HG03378 (cell line): ENCODE results near the gene USP43.
"Not testable (repeated sequence)": the region's sequence is repeated elsewhere in the genome, so short reads cannot be mapped to it uniquely, and the experiment has no call there.

Experiments
- ATAC-seq: cut with Tn5 transposase; IDR thresholded peaks from one replicate; pipeline ENCODE4 v1.9.1; 2021; ENCODE audit warnings: mild to moderate bottlenecking, moderate library complexity; ENCODE audit not compliant: unreplicated experiment

The USP43 gene

GRCh38 chr17:9644910-9645751 lies at the start of gene USP43:
USP43 (plus strand) TSS chr17:9645517; CDS start chr17:9645633, 116 bp downstream.
- no peak for ATAC-seq

- ATAC-seq, result not testable (repeated sequence)
Measured at GRCh38 chr17:9597638-9598037, 47.7 kb upstream of the USP43 start.

DNA sequence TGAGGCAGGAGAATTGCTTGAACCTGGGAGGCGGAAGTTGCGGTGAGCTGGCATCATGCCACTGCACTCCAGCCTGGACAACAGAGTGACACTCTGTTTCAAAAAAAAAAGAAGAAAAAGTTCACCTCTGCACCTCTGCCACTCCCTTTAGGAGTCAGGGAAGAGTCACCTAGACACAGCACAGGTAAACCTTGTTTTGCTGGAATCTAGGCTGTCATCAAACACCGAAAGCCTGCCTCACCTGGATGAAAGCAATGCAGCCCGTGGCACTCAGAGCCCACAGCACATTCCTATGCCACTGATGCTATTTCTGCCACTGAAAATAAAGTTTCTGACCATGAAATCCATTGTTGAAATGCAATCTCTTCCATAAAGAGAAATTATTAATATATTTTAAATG lies 46.7 kb upstream of the USP43 start:
- no peak for ATAC-seq

- not testable (repeated sequence) for ATAC-seq
Measured at GRCh38 chr17:9604583-9604982, 40.7 kb upstream of the USP43 start.

DNA sequence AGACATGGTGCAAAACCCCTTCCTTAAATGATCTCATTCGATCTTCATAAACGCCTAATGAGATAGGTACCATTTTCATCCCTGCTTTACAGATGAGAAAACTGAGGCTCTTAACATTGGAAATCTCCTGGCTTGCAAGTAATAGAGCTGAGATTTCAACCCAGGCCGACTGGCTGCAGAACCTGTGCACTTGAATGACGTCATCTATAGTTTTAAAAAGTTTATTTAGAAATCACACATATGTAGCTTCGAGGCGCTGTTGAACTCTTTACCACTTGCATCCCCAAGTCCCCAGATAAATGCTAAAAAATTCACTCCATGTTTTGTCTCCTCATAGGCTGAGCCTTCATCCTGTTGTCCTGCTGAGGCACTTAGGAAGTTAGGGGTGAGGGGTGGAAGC lies 38.9 kb upstream of the USP43 start:
- no peak for ATAC-seq

GRCh38 chr17:9607058-9607457 lies 38.3 kb upstream of the USP43 start:
- not testable (repeated sequence) for ATAC-seq

GRCh38 chr17:9611557-9611956 lies 33.8 kb upstream of the USP43 start:
- no peak for ATAC-seq

DNA sequence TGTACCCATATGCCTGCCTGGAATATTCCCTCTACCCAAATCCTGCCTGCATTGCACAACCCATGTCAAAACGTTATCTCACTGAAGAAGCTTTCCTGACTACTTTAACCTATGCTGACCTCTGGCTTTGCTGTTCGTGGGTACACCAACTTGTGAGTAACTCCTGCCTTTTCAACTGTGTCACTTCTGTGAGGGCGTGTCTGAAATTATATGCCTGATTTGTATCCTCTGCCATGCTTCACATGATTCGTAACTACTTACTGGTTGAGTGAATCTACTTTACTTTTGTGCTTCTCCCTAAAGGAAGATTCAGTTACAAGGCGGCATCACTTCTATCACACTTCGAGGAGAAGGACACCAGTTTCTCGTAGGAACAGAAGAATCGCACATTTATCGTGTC lies 33.3 kb upstream of the USP43 start:
- no peak for ATAC-seq

- no peak for ATAC-seq
Measured at GRCh38 chr17:9615486-9615885, 29.8 kb upstream of the USP43 start.

GRCh38 chr17:9622961-9623360 lies 22.4 kb upstream of the USP43 start:
- no peak for ATAC-seq

DNA sequence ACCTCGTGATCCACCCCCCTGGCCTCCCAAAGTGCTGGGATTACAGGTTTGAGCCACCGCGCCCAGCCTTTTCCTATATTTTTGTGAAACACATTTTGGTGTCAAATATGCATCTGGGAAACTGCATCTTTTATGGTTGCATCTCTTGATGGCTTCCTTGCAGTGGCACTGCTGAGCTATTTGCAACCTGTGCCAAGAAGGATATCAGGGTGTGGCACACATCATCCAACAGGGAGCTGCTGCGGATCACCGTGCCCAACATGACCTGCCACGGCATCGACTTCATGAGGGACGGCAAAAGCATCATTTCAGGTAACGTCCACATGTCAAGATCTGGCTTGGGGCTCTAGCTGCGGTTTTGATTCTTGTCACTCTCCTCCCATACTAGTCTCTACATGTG lies 16.8 kb upstream of the USP43 start:
- ATAC-seq, result no peak

GRCh38 chr17:9632741-9633140 lies 12.6 kb upstream of the USP43 start:
- no peak for ATAC-seq

GRCh38 chr17:9635340-9635739 lies 10.0 kb upstream of the USP43 start:
- ATAC-seq, result no peak

GRCh38 chr17:9636501-9636900 lies 8.8 kb upstream of the USP43 start:
- ATAC-seq, result no peak

DNA sequence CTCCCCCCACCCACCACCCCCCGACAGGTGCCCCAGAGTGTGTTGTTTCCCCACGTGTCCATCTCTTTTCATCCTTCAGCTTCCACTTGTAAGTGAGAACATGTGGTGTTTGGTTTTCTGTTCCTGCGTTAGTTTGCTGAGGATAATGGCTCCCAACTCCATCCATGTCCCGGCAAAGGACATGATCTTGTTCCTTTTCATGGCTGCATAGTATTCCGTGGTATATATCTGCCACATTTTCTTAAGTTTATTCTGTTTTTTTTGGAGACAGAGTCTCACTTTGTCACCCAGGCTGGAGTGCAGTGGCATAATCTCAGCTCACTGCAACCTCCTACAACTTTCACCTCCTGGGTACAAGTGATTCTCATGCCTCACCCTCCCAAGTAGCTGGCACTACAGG lies 4.9 kb upstream of the USP43 start:
- ATAC-seq, result not testable (repeated sequence)

DNA sequence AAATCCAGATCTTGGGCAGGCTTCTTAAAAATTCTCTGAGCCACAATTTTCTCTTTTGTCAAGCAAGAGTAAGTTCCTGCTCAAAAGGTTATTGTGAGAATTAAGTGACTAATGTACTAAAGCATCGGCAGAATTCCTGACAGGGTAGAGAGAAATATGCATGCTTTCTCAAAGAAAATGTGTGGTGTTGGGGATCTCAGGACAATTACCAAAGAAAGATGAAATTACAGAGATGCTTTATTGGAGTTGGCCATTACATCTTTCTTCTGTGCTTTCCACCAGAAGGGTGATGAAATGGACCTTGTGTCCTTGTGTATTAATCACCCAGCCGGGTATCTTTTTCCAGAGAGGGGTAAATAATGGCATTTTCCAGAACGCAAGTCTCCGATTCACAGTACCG lies 1.7 kb upstream of the USP43 start:
- no peak for ATAC-seq

- ATAC-seq, result no peak
Measured at GRCh38 chr17:9645851-9646545, 681 bp downstream of the USP43 start.

GRCh38 chr17:9646546-9646885 lies 1.2 kb downstream of the USP43 start:
- ATAC-seq, result no peak

DNA sequence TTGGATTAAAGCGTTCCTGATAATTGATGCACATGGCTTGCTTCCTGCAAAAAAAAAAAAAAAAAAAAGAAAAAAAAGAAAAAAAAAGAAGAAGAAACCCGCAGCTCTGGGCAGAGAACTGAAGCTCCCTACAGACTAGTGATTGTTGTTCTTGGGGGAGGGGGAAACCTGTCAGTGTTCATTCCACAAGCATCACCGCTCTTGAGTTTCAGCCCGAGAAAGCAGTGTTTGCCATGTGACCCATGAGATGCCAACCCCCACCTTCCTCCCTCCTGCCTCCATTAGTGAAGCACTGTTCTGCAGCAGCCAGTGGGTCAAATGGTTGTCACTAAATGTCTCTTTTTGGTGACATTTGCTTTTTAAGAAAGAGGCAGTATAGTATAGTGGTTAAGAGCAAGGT lies 1.7 kb downstream of the USP43 start:
- no peak for ATAC-seq

DNA sequence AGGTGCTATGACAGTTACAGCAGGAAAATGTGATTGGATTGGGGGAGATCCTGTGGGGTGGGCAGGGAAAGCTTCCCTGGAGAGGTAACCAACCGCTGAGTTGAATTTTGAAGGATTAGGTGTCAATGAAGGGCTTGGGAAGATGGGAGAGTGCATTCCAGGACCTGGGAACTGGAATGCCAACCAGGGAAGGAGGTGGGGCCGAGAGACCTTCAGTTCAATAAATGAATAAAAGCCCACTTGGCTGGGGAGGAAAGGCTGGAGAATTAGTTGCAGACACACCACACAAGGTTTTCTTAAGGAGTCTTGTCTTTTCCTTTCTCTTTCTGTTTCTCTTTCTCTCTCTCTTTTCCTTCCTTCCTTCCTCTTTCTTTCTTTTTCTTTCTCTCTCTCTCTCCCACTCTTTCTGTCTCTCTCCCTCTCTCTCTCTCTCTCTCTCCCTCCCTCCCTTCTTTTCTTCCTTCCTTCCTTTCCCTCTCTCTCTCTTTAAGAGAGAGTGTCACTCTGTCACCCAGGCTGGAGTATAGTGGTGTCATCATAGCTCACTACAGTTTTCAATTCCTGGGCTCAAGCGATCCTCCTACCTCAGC lies 3.3 kb downstream of the USP43 start:
- ATAC-seq, result no peak

- no peak for ATAC-seq
Measured at GRCh38 chr17:9658593-9659211, 13.4 kb downstream of the USP43 start.

- no peak for ATAC-seq
Measured at GRCh38 chr17:9661027-9661426, 15.7 kb downstream of the USP43 start.
